Measurements from ENCODE around the gene SMIM26. TPM values are rescaled to one million over a fixed set of nuclear protein-coding genes. Genes with fewer than 3 reads are reported as not detected.
"Not testable (repeated sequence)": the region's sequence is repeated elsewhere in the genome, so short reads cannot be mapped to it uniquely, and the experiment has no call there.

Gene SMIM26
- 35.7 TPM for total RNA-seq (ENCODE audit: unreplicated experiment)
- long read RNA-seq, transcript SMIM26-202 (2 exons, 575 nt) = major isoform, 19 of 30 reads
- long read RNA-seq, transcript SMIM26-201 (2 exons, 505 nt) = minor isoform, 10 of 30 reads
- long read RNA-seq, partial matches to known transcripts = 0 of 30 reads
- long read RNA-seq, other reads (novel, unspliced or antisense) = 0 of 30 reads

- Mint-ChIP-seq H3K27me3 (ENCODE audit: unreplicated experiment) (peaks cover 3% of the 10 kb centered on the region), H3K36me3 (ENCODE audit: unreplicated experiment) (no peaks in the 10 kb centered on the region), H3K9me3 (ENCODE audit: unreplicated experiment) (peaks cover 2% of the 10 kb centered on the region), H3K4me3 (ENCODE audit: unreplicated experiment) (peak within 1 kb of the TSS; percentile 93), H3K4me1 (ENCODE audit: low read depth, unreplicated experiment) (peaks cover 4% of the 10 kb centered on the region), H3K27ac (ENCODE audit: unreplicated experiment) (peak within 1 kb of the TSS; percentile 38)
- no peak for TF ChIP-seq CTCF (IDR thresholded peaks at IDR 0.05; ENCODE audit: partially characterized antibody, unreplicated experiment)
- peak; percentile 93 for DNase-seq
Observed at GRCh38 chr20:18566892-18567738, at the start of gene SMIM26. TSS of gene SMIM26 (plus strand) at chr20:18567432. CDS start at chr20:18567479, 47 bp downstream.

- H3K4me1 Mint-ChIP-seq (ENCODE audit: low read depth, unreplicated experiment); DNase-seq; H3K36me3 Mint-ChIP-seq (ENCODE audit: unreplicated experiment); H3K9me3 Mint-ChIP-seq (ENCODE audit: unreplicated experiment); H3K27ac Mint-ChIP-seq (ENCODE audit: unreplicated experiment); H3K27me3 Mint-ChIP-seq (ENCODE audit: unreplicated experiment); H3K4me3 Mint-ChIP-seq (ENCODE audit: unreplicated experiment): not testable (repeated sequence)
Observed at GRCh38 chr20:18522066-18522465, 45.2 kb upstream of the SMIM26 start.

- Mint-ChIP-seq H3K4me1 (ENCODE audit: low read depth, unreplicated experiment) (no peaks in the 10 kb centered on the region), H3K27ac (ENCODE audit: unreplicated experiment) (no peak overlapping the region), H3K36me3 (ENCODE audit: unreplicated experiment) (no peaks in the 10 kb centered on the region), H3K9me3 (ENCODE audit: unreplicated experiment) (no peaks in the 10 kb centered on the region), H3K27me3 (ENCODE audit: unreplicated experiment) (no peaks in the 10 kb centered on the region), H3K4me3 (ENCODE audit: unreplicated experiment) (no peak overlapping the region)
- no peak for TF ChIP-seq CTCF (IDR thresholded peaks at IDR 0.05; ENCODE audit: partially characterized antibody, unreplicated experiment)
- no peak for DNase-seq
Observed at GRCh38 chr20:18523066-18523465, 44.2 kb upstream of the SMIM26 start.

DNA sequence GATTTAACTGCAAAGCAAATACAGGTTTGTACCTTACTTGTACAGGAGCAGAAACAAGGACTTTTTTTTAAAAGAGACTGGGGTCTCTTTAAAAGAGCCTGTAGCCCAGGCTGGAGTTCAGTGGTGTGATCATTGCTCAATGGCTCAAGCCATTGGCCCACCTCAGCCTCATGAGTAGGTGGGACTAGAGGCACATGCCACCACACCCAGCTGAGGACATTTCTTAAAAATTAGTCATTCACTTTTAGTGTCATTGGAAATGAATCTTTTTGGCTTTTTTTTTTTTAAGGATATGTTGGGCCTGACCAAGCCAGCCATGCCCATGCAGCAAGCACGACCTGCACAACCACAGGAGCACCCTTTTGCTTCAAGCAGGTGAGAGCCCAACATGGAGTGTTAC is 42.6 kb upstream of the SMIM26 start:
- no peak for TF ChIP-seq CTCF (IDR thresholded peaks at IDR 0.05; ENCODE audit: partially characterized antibody, unreplicated experiment)
- Mint-ChIP-seq H3K4me3 (ENCODE audit: unreplicated experiment) (no peak overlapping the region), H3K9me3 (ENCODE audit: unreplicated experiment) (no peaks in the 10 kb centered on the region), H3K27ac (ENCODE audit: unreplicated experiment) (no peak overlapping the region), H3K36me3 (ENCODE audit: unreplicated experiment) (no peaks in the 10 kb centered on the region), H3K27me3 (ENCODE audit: unreplicated experiment) (no peaks in the 10 kb centered on the region), H3K4me1 (ENCODE audit: low read depth, unreplicated experiment) (no peaks in the 10 kb centered on the region)
- no peak for DNase-seq

- not testable (repeated sequence) for H3K27ac Mint-ChIP-seq (ENCODE audit: unreplicated experiment); H3K4me1 Mint-ChIP-seq (ENCODE audit: low read depth, unreplicated experiment); H3K27me3 Mint-ChIP-seq (ENCODE audit: unreplicated experiment); H3K4me3 Mint-ChIP-seq (ENCODE audit: unreplicated experiment); H3K36me3 Mint-ChIP-seq (ENCODE audit: unreplicated experiment); H3K9me3 Mint-ChIP-seq (ENCODE audit: unreplicated experiment); DNase-seq
Observed at GRCh38 chr20:18526761-18527160, 40.5 kb upstream of the SMIM26 start.

DNA sequence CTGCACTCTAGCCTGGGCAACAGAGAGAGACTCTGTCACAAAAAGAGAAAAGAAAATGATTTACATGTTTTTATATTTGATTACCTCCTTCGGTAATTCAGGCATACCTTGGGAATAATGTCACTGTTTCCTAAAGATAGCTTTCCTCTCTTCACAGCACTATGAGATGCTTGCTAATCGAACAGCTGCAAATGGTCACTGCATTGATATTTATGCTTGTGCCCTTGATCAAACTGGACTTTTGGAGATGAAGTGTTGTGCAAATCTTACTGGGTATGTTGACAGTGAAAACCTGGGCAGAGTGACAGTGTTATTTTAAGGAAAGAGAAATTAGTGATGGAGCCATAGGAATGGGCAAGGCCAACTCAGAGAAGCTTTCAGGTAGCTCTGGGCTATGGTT is 39.9 kb upstream of the SMIM26 start:
- Mint-ChIP-seq H3K4me3 (ENCODE audit: unreplicated experiment) (no peak overlapping the region), H3K4me1 (ENCODE audit: low read depth, unreplicated experiment) (no peaks in the 10 kb centered on the region), H3K27ac (ENCODE audit: unreplicated experiment) (no peak overlapping the region), H3K27me3 (ENCODE audit: unreplicated experiment) (no peaks in the 10 kb centered on the region), H3K36me3 (ENCODE audit: unreplicated experiment) (no peaks in the 10 kb centered on the region), H3K9me3 (ENCODE audit: unreplicated experiment) (no peaks in the 10 kb centered on the region)
- no peak for TF ChIP-seq CTCF (IDR thresholded peaks at IDR 0.05; ENCODE audit: partially characterized antibody, unreplicated experiment)
- no peak for DNase-seq
